ENCODE data around the gene AP1AR. TPM values are rescaled to one million over a fixed set of nuclear protein-coding genes. Genes with fewer than 3 reads are reported as not detected.
"Not testable (repeated sequence)": the region's sequence is repeated elsewhere in the genome, so short reads cannot be mapped to it uniquely, and the experiment has no call there.

AP1AR gene
- total RNA-seq, 1 donor from 2014 or later: 21.0 TPM

DNA sequence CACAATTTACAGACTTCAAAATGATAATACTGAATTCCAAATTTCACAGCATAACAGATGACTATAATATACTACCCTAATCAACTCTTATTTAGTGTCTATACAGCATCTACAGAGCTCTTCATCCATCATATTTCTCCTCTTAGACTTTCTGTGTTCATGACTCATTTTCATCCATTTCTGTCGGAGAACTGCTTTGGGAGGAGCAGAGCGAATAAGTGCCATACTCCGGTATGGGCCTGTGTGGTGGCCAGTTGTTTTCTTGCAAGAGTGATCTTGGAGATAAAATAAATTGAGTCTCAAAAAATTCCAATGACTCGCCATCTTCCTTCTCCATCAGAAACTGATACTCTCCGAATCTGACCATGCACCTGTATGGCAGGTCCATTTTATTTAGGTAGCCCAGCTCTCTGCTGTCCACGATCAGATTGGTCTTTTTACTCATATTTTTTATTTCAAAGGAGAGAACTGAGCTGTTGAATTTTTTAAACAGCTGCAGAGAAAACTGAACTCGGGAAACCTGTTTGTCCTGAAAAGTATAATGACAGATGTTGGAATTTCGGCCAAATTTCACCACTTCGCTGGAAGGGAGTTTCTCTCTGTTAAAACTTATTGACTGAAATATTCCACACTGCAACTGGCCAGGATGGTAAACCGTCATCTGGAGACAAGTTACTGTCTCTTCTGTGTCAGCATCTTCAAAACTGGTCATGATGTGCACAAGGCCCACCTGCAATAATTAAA lies 46.3 kb downstream of the AP1AR start:
- Mint-ChIP-seq H3K4me3 (ENCODE audit: unreplicated experiment) (no peak overlapping the region), H3K36me3 (ENCODE audit: unreplicated experiment) (no peaks in the 10 kb centered on the region), H3K27ac (ENCODE audit: unreplicated experiment) (no peak overlapping the region), H3K9me3 (ENCODE audit: unreplicated experiment) (peaks cover 4% of the 10 kb centered on the region), H3K27me3 (ENCODE audit: unreplicated experiment) (no peaks in the 10 kb centered on the region), H3K4me1 (ENCODE audit: low read depth, unreplicated experiment) (no peaks in the 10 kb centered on the region)
- TF ChIP-seq, protein P1, sequence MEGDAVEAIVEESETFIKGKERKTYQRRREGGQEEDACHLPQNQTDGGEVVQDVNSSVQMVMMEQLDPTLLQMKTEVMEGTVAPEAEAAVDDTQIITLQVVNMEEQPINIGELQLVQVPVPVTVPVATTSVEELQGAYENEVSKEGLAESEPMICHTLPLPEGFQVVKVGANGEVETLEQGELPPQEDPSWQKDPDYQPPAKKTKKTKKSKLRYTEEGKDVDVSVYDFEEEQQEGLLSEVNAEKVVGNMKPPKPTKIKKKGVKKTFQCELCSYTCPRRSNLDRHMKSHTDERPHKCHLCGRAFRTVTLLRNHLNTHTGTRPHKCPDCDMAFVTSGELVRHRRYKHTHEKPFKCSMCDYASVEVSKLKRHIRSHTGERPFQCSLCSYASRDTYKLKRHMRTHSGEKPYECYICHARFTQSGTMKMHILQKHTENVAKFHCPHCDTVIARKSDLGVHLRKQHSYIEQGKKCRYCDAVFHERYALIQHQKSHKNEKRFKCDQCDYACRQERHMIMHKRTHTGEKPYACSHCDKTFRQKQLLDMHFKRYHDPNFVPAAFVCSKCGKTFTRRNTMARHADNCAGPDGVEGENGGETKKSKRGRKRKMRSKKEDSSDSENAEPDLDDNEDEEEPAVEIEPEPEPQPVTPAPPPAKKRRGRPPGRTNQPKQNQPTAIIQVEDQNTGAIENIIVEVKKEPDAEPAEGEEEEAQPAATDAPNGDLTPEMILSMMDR (IDR thresholded peaks at IDR 0.05; ENCODE audit: partially characterized antibody, unreplicated experiment): no peak
- DNase-seq: no peak

GRCh38 chr4:112279025-112279881 lies 47.7 kb downstream of the AP1AR start:
- H3K9me3 Mint-ChIP-seq (ENCODE audit: unreplicated experiment): peaks cover 4% of the 10 kb centered on the region
- DNase-seq: no peak
- no peaks in the 10 kb centered on the region for H3K36me3 Mint-ChIP-seq (ENCODE audit: unreplicated experiment)
- no peak overlapping the region for H3K27ac Mint-ChIP-seq (ENCODE audit: unreplicated experiment)
- H3K4me1 Mint-ChIP-seq (ENCODE audit: low read depth, unreplicated experiment): no peaks in the 10 kb centered on the region
- H3K4me3 Mint-ChIP-seq (ENCODE audit: unreplicated experiment): no peak overlapping the region
- TF ChIP-seq, protein P1 (IDR thresholded peaks at IDR 0.05; ENCODE audit: partially characterized antibody, unreplicated experiment): no peak
- peaks cover 3% of the 10 kb centered on the region for H3K27me3 Mint-ChIP-seq (ENCODE audit: unreplicated experiment)

GRCh38 chr4:112279882-112280315 lies 48.3 kb downstream of the AP1AR start:
- H3K27ac Mint-ChIP-seq (ENCODE audit: unreplicated experiment): no peak overlapping the region
- H3K27me3 Mint-ChIP-seq (ENCODE audit: unreplicated experiment): peaks cover 3% of the 10 kb centered on the region
- no peaks in the 10 kb centered on the region for H3K4me1 Mint-ChIP-seq (ENCODE audit: low read depth, unreplicated experiment)
- TF ChIP-seq, protein P1 (IDR thresholded peaks at IDR 0.05; ENCODE audit: partially characterized antibody, unreplicated experiment): no peak
- H3K36me3 Mint-ChIP-seq (ENCODE audit: unreplicated experiment): no peaks in the 10 kb centered on the region
- H3K4me3 Mint-ChIP-seq (ENCODE audit: unreplicated experiment): no peak overlapping the region
- peaks cover 4% of the 10 kb centered on the region for H3K9me3 Mint-ChIP-seq (ENCODE audit: unreplicated experiment)
- DNase-seq: no peak

DNA sequence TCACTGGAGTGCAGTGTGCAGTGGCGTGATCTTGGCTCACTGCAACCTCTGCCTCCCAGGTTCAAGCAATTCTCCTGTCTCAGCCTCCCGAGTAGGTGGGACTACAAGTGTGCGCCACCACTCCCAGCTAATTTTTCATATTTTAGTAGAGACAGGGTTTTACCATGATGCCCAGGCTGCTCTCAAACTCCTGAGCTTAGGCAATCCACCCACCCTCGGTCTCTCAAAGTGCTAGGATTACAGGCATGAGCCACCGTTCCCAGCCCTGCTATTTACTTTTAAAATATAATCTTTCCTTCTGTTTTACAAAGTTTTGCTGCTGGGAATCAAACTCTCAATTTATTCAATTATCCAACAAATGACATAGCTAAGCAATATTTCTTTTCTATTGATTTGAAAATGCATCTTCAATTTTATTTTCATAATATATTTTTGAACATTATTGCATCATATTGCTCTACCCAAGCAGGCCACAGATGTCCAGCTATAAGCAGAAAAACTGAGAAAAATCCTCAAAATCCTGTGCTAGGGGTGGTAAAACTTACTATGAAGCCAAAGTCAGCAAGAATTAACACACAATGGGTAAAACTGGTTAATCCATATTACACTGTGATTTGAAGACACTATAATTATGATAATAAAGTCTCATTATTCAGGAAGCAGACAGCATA lies 48.9 kb downstream of the AP1AR start:
- H3K4me1 Mint-ChIP-seq (ENCODE audit: low read depth, unreplicated experiment): no peaks in the 10 kb centered on the region
- no peak for DNase-seq
- no peak overlapping the region for H3K4me3 Mint-ChIP-seq (ENCODE audit: unreplicated experiment)
- peaks cover 4% of the 10 kb centered on the region for H3K9me3 Mint-ChIP-seq (ENCODE audit: unreplicated experiment)
- H3K36me3 Mint-ChIP-seq (ENCODE audit: unreplicated experiment): no peaks in the 10 kb centered on the region
- peaks cover 3% of the 10 kb centered on the region for H3K27me3 Mint-ChIP-seq (ENCODE audit: unreplicated experiment)
- TF ChIP-seq, protein P1 (IDR thresholded peaks at IDR 0.05; ENCODE audit: partially characterized antibody, unreplicated experiment): no peak
- no peak overlapping the region for H3K27ac Mint-ChIP-seq (ENCODE audit: unreplicated experiment)

- H3K36me3 Mint-ChIP-seq (ENCODE audit: unreplicated experiment): not testable (repeated sequence)
Measured at GRCh38 chr4:112281895-112282398, 50.4 kb downstream of the AP1AR start.

More at GRCh38 chr4:112281895-112282398, 50.4 kb downstream of the AP1AR start:
- H3K27me3 Mint-ChIP-seq (ENCODE audit: unreplicated experiment); DNase-seq; H3K4me1 Mint-ChIP-seq (ENCODE audit: low read depth, unreplicated experiment); H3K4me3 Mint-ChIP-seq (ENCODE audit: unreplicated experiment); H3K9me3 Mint-ChIP-seq (ENCODE audit: unreplicated experiment); H3K27ac Mint-ChIP-seq (ENCODE audit: unreplicated experiment): not testable (repeated sequence)
